Gastroesophageal sphincter (tissue), 4 donors: Measurements from ENCODE around the gene TNIP1. TPM values are rescaled to one million over a fixed set of nuclear protein-coding genes. Genes with fewer than 3 reads are reported as not detected.

Experiments used
- ATAC-seq: fragments of 150-250 bp; one replicate; pipeline ENCODE4 v1.9.1; 2016; ENCODE audit warnings: mild to moderate bottlenecking, moderate library complexity
- H3K27ac ChIP-seq, 4 donors: fragments of 200-600 bp; sonication (generic) in 3 of 4; 1 replicate in 3 of 4; 2 replicates in 1 of 4; pipeline ENCODE4 v1.5.1; 2016 to 2019
- H3K27me3 ChIP-seq: fragments of 200-600 bp; sonication (generic); one replicate; pipeline ENCODE4 v1.5.1; 2019
- H3K36me3 ChIP-seq, 2 donors: fragments of 200-600 bp; sonication (generic); one replicate each; pipeline ENCODE4 v1.5.1; 2019; ENCODE audit warnings: control low read depth in 1 of 2
- H3K4me1 ChIP-seq, 3 donors: fragments of 200-600 bp; sonication (generic); 1 replicate in 2 of 3; 2 replicates in 1 of 3; pipeline ENCODE4 v1.5.1; 2016 to 2019; ENCODE audit warnings: control low read depth in 2 of 3
- H3K4me3 ChIP-seq, 2 donors: fragments of 200-600 bp; sonication (generic); one replicate each; pipeline ENCODE4 v1.5.1; 2019; ENCODE audit warnings: mild to moderate bottlenecking in 1 of 2, moderate library complexity in 1 of 2
- H3K9me3 ChIP-seq, 3 donors: fragments of 200-600 bp; sonication (generic); one replicate each; pipeline ENCODE4 v1.5.1; 2017 to 2019; ENCODE audit warnings: control low read depth in 2 of 3
- CTCF ChIP-seq, 4 experiments: fragments of 200-600 bp in 2 of 4; fragments of 450-650 bp in 2 of 4; sonication (generic) in 1 of 4; IDR thresholded peaks; one replicate each; pipeline ENCODE4 v1.5.1; 2017 to 2019; ENCODE audit warnings: antibody characterized with exemption in 4 of 4, mild to moderate bottlenecking in 2 of 4, moderate library complexity in 2 of 4
- EP300 ChIP-seq: sonication (generic); formaldehyde crosslinking; IDR thresholded peaks from one replicate; pipeline ENCODE4 v1.6.1; 2017; ENCODE audit warnings: antibody characterized with exemption, mild to moderate bottlenecking
- POLR2A ChIP-seq, 2 donors: fragments of 450-650 bp; IDR thresholded peaks; one replicate each; pipeline ENCODE4 v1.6.1; 2017; ENCODE audit warnings: antibody characterized with exemption in 2 of 2, mild to moderate bottlenecking in 2 of 2, moderate library complexity in 1 of 2
- POLR2AphosphoS5 ChIP-seq: sonication (generic); formaldehyde crosslinking; IDR thresholded peaks from one replicate; pipeline ENCODE4 v1.6.1; 2017; ENCODE audit warnings: antibody characterized with exemption
- WGBS, 2 donors: methylation state at CpG; one replicate each; pipeline ENCODE4 v1.1.5; 2018; ENCODE audit warnings: low coverage in 1 of 2; 5-methylcytosine and 5-hydroxymethylcytosine counted together
- total RNA-seq, 4 donors: library from RNA; depleted of rRNA; stranded (reverse); fragments of >200 nt; gene quantifications; one replicate each; pipeline ENCODE4 v1.1.0, GENCODE V29; 2016

Gene TNIP1
- total RNA-seq, 4 donors from 2014 or later = 74.2 to 142 (median 97.9) TPM

GRCh38 chr5:151024440-151025249 is 56.2 kb downstream of the TNIP1 start:
- WGBS, 2 donors = 91 to 94% methylated on average over 4 to 6 of the region's 7 CpGs

GRCh38 chr5:151023651-151024050 is 57.2 kb downstream of the TNIP1 start:
- 26% methylated on average over 4 of the region's 8 CpGs; no CpG with 5 or more reads in 1 of the 2 donors for WGBS, 2 donors
- no peak for TF ChIP-seq CTCF (IDR thresholded peaks at IDR 0.05)
- TF ChIP-seq POLR2A (IDR thresholded peaks at IDR 0.05) = peak in 1 of 2 donors; percentile 5
- no peak for TF ChIP-seq EP300
- TF ChIP-seq POLR2AphosphoS5 = peak; percentile 34
- Histone ChIP-seq H3K4me3 (peak overlapping the region; percentile 66 to 88), H3K9me3 (no peaks in the 10 kb centered on the region), H3K4me1 (peaks cover 5 to 89% (median 25%) of the 10 kb centered on the region in 3 donors), H3K36me3 (peaks cover 0 to 60% of the 10 kb centered on the region in 2 donors), H3K27me3 (no peaks in the 10 kb centered on the region), H3K27ac (peak overlapping the region; percentile 67 to 91 (median 88))
- ATAC-seq = peak; percentile 8

More at GRCh38 chr5:151024440-151025249, 56.2 kb downstream of the TNIP1 start:
- ATAC-seq = no peak
- H3K4me3 ChIP-seq = peak overlapping the region in 1 of 2 donors; percentile 88
- peaks cover 0 to 69% of the 10 kb centered on the region in 2 donors for H3K36me3 ChIP-seq
- no peak for TF ChIP-seq EP300
- peak in 1 of 2 donors; percentile 39 for TF ChIP-seq POLR2A (IDR thresholded peaks at IDR 0.05)
- peak; percentile 47 for TF ChIP-seq POLR2AphosphoS5
- no peaks in the 10 kb centered on the region for H3K27me3 ChIP-seq
- peak overlapping the region; percentile 67 to 91 (median 88) for H3K27ac ChIP-seq
- H3K9me3 ChIP-seq = no peaks in the 10 kb centered on the region
- H3K4me1 ChIP-seq = peaks cover 5 to 92% (median 25%) of the 10 kb centered on the region in 3 donors

GRCh38 chr5:151023047-151023615 is 57.7 kb downstream of the TNIP1 start:
- H3K4me3 ChIP-seq = peak overlapping the region; percentile 66 to 88
- no peaks in the 10 kb centered on the region for H3K9me3 ChIP-seq
- peaks cover 0 to 54% of the 10 kb centered on the region in 2 donors for H3K36me3 ChIP-seq
- peaks cover 5 to 84% (median 25%) of the 10 kb centered on the region in 3 donors for H3K4me1 ChIP-seq
- ATAC-seq = no peak
- H3K27me3 ChIP-seq = no peaks in the 10 kb centered on the region
- H3K27ac ChIP-seq = peak overlapping the region; percentile 67 to 91 (median 88)
- TF ChIP-seq CTCF (IDR thresholded peaks at IDR 0.05) (no peak), EP300 (no peak), POLR2AphosphoS5 (peak; percentile 36), POLR2A (IDR thresholded peaks at IDR 0.05) (peak in 1 of 2 donors; percentile 7)
- WGBS, 2 donors = 83% methylated on average over 1 of the region's 5 CpGs; no CpG with 5 or more reads in 1 of the 2 donors

- Histone ChIP-seq H3K27ac (peak overlapping the region; percentile 67 to 91 (median 88)), H3K36me3 (peaks cover 0 to 49% of the 10 kb centered on the region in 2 donors)
- ATAC-seq = no peak
Measured at GRCh38 chr5:151022511-151023018, 58.3 kb downstream of the TNIP1 start.

More at GRCh38 chr5:151022511-151023018, 58.3 kb downstream of the TNIP1 start:
- Histone ChIP-seq H3K4me3 (peak overlapping the region; percentile 66 to 88), H3K4me1 (peaks cover 5 to 82% (median 22%) of the 10 kb centered on the region in 3 donors), H3K27me3 (no peaks in the 10 kb centered on the region), H3K9me3 (no peaks in the 10 kb centered on the region)
- TF ChIP-seq EP300 (no peak), POLR2AphosphoS5 (no peak), POLR2A (IDR thresholded peaks at IDR 0.05) (no peak), CTCF (IDR thresholded peaks at IDR 0.05) (no peak)
- 83 to 94% methylated on average over 2 of the region's 7 CpGs for WGBS, 2 donors
